B cell (primary cell): ENCODE measurements around the gene CAPN12. TPM values are rescaled to one million over a fixed set of nuclear protein-coding genes. Genes with fewer than 3 reads are reported as not detected.

Source experiments
- ATAC-seq: fragments of 200-7000 bp; cut with Tn5 transposase; one replicate; pipeline ENCODE4 v1.10.0; 2021; ENCODE audit warnings: low read depth, mild to moderate bottlenecking, moderate number of reproducible peaks, moderate library complexity
- CTCF ChIA-PET: fragments of 350-600 bp; sonication (Branson Sonifier 250); formaldehyde crosslinking; loops from one replicate; lab custom pipeline; 2021; ENCODE audit warnings: antibody characterized with exemption, inconsistent platforms; lab: Charles Lee
- POLR2A ChIA-PET: fragments of 350-600 bp; sonication (Branson Sonifier 250); formaldehyde crosslinking; loops from one replicate; lab custom pipeline; 2021; ENCODE audit warnings: antibody characterized with exemption; lab: Charles Lee
- DNase-seq: peaks from one replicate; pipeline ENCODE4 v3.0.0; 2013
- H2AFZ ChIP-seq: 2 replicates; pipeline ENCODE4 v1.6.1; 2012; ENCODE audit warnings: mild to moderate bottlenecking, low read depth, low read length; ENCODE audit not compliant: insufficient read depth, poor library complexity, severe bottlenecking
- H3K27ac ChIP-seq, 2 donors: 1 replicate in 1 of 2; 2 replicates in 1 of 2; pipeline ENCODE4 v1.5.1; 2012 to 2013; ENCODE audit warnings: low read length in 2 of 2, mild to moderate bottlenecking in 2 of 2, moderate library complexity in 1 of 2
- H3K27me3 ChIP-seq, 4 experiments: fragments of 200-600 bp in 1 of 4; sonication (generic) in 1 of 4; replicated peaks in 1 of 4; 1 replicate in 2 of 4; 2 replicates in 2 of 4; pipeline versions ENCODE4 v1.6.1 to v1.7.0; 2013 to 2016; ENCODE audit warnings: low read length in 3 of 4, mild to moderate bottlenecking in 2 of 4, mixed read lengths in 1 of 4, moderate library complexity in 1 of 4; ENCODE audit not compliant: insufficient read depth in 4 of 4, control insufficient read depth in 3 of 4; ENCODE audit errors: control extremely low read depth in 1 of 4
- H3K36me3 ChIP-seq, 2 experiments: replicated peaks in 1 of 2; 1 replicate in 1 of 2; 2 replicates in 1 of 2; pipeline versions ENCODE4 v1.6.1 to v1.7.1; 2013; ENCODE audit warnings: low read length in 1 of 2; ENCODE audit not compliant: insufficient read depth in 2 of 2, control insufficient read depth in 1 of 2; ENCODE audit errors: control extremely low read depth in 1 of 2, extremely low read depth in 1 of 2
- H3K4me1 ChIP-seq, 2 donors: fragments of 200-600 bp in 1 of 2; sonication (generic) in 1 of 2; 1 replicate in 1 of 2; 2 replicates in 1 of 2; pipeline versions ENCODE4 v1.5.1 to v1.6.1; 2013 to 2017; ENCODE audit warnings: low read length in 2 of 2; ENCODE audit not compliant: control insufficient read depth in 2 of 2, insufficient read depth in 2 of 2
- H3K4me2 ChIP-seq: replicated peaks from 2 replicates; pipeline ENCODE3; 2012; ENCODE audit warnings: mild to moderate bottlenecking, low read depth, low read length; ENCODE audit not compliant: poor library complexity, severe bottlenecking
- H3K4me3 ChIP-seq, 5 experiments: fragments of 200-600 bp in 1 of 5; sonication (generic) in 1 of 5; 1 replicate in 3 of 5; 2 replicates in 2 of 5; pipeline versions ENCODE4 v1.5.1 to v1.7.0; 2011 to 2016; ENCODE audit warnings: low read length in 4 of 5, mild to moderate bottlenecking in 4 of 5, low read depth in 2 of 5, control low read depth in 1 of 5, moderate library complexity in 1 of 5; ENCODE audit not compliant: insufficient read depth in 1 of 5; ENCODE audit errors: control extremely low read depth in 1 of 5, extremely low read depth in 1 of 5
- H3K79me2 ChIP-seq: fragments of 200-600 bp; sonication (generic); one replicate; pipeline ENCODE4 v1.6.0; 2016; ENCODE audit warnings: low read length; ENCODE audit not compliant: control insufficient read depth, insufficient read depth
- H3K9ac ChIP-seq: fragments of 200-600 bp; sonication (generic); 2 replicates; pipeline ENCODE4 v1.6.1; 2017; ENCODE audit warnings: mild to moderate bottlenecking, low read length, moderate library complexity
- H3K9me3 ChIP-seq, 3 donors: one replicate each; pipeline versions ENCODE4 v1.6.1 to v1.7.1; 2013; ENCODE audit warnings: low read length in 2 of 3; ENCODE audit not compliant: control insufficient read depth in 2 of 3, insufficient read depth in 1 of 3; ENCODE audit errors: control extremely low read depth in 1 of 3
- H4K20me1 ChIP-seq: 2 replicates; pipeline ENCODE4 v1.6.0; 2012; ENCODE audit warnings: mild to moderate bottlenecking, low read length; ENCODE audit not compliant: insufficient read depth, control insufficient read depth, poor library complexity, severe bottlenecking
- H3K27ac Mint-ChIP-seq: one replicate; pipeline ENCODE4 v1.8.0; 2021; ENCODE audit warnings: mixed read lengths
- H3K27me3 Mint-ChIP-seq: one replicate; pipeline ENCODE4 v1.8.0; 2021; ENCODE audit warnings: mixed read lengths
- H3K4me1 Mint-ChIP-seq: one replicate; pipeline ENCODE4 v1.8.0; 2021; ENCODE audit warnings: mixed read lengths
- H3K4me3 Mint-ChIP-seq: one replicate; pipeline ENCODE4 v1.8.0; 2021; ENCODE audit warnings: mixed read lengths
- H3K9me3 Mint-ChIP-seq: one replicate; pipeline ENCODE4 v1.8.0; 2022; ENCODE audit warnings: mixed read lengths; ENCODE audit not compliant: insufficient read depth
- EZH2 ChIP-seq: IDR thresholded peaks from 2 replicates; pipeline ENCODE4 v1.6.1; 2012; ENCODE audit warnings: borderline replicate concordance, low read depth, mild to moderate bottlenecking, moderate library complexity, low read length; ENCODE audit not compliant: insufficient read depth, poor library complexity, severe bottlenecking
- WGBS: methylation state at CpG from one replicate; pipeline ENCODE4 v1.1.5; 2013; ENCODE audit warnings: missing lambda C conversion rate; ENCODE audit not compliant: insufficient coverage; 5-methylcytosine and 5-hydroxymethylcytosine counted together
- intact Hi-C: fragments of 100-400 bp; cut with micrococcal nuclease; formaldehyde crosslinking; loops from one replicate; pipeline ENCODE4 v1.10.0; 2022
- polyA plus RNA-seq: library from polyadenylated mRNA; depleted of rRNA; stranded (reverse); fragments of >200 nt; gene quantifications from 2 replicates; pipeline ENCODE4 v1.2.3, GENCODE V29; 2012
- total RNA-seq, 2 donors: library from RNA; stranded (reverse); fragments of 120-200 nt in 1 of 2; gene quantifications; 1 replicate in 1 of 2; 2 replicates in 1 of 2; pipeline versions ENCODE4 v1.2.3 to v1.2.4, GENCODE V29; 2013 to 2022
- TF ChIP-seq, protein P1 (sequence below): fragments of 200-600 bp; IDR thresholded peaks from one replicate; pipeline ENCODE4 v1.8.0; 2022; ENCODE audit warnings: antibody characterized with exemption, mild to moderate bottlenecking

CAPN12 gene
- total and polyA plus RNA-seq, 2 donors (not counting 1 experiment from before 2014, with no cell fraction given), result 28.6 to 104 TPM

DNA sequence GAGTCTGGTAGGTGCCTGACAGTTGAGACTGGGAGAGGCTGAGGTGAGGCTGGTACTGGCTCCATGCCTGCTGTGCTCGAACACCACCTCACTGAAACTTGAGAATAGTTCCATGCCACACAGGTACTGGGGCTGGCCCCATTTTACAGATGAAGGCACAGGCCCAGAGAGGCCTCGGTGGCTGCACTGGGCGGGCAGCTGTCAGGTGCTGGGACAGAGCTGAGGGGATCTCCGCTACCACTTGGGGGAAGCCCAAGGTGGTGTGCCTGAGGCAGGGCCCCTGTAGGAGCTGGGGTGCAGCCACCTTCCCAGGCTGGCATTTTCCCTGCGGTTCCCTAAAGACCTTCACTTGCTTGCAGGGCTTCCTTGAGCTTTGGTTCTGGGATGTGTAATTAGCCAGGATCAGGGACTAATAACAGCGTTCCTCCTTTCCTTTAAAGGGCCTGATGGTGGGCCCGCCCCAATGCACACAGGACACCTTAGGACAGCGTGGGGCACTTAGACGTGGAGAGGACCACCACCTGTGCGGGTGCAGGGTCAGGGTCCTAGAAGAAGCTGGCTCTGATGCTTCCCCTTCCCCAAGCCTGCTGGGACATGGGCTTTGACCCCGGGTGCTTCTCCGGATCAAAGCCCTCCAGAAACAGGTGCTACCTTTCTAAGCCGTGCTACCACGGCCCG lies 23.6 kb downstream of the CAPN12 start:
- no peaks in the 10 kb centered on the region for H3K4me1 Mint-ChIP-seq
- intact Hi-C loops, result no loop called here
- no peaks in the 10 kb centered on the region for H4K20me1 ChIP-seq
- H3K27ac ChIP-seq, result no peak overlapping the region
- ChIA-PET POLR2A (no interaction called here), CTCF (no interaction called here)
- TF ChIP-seq, protein P1, sequence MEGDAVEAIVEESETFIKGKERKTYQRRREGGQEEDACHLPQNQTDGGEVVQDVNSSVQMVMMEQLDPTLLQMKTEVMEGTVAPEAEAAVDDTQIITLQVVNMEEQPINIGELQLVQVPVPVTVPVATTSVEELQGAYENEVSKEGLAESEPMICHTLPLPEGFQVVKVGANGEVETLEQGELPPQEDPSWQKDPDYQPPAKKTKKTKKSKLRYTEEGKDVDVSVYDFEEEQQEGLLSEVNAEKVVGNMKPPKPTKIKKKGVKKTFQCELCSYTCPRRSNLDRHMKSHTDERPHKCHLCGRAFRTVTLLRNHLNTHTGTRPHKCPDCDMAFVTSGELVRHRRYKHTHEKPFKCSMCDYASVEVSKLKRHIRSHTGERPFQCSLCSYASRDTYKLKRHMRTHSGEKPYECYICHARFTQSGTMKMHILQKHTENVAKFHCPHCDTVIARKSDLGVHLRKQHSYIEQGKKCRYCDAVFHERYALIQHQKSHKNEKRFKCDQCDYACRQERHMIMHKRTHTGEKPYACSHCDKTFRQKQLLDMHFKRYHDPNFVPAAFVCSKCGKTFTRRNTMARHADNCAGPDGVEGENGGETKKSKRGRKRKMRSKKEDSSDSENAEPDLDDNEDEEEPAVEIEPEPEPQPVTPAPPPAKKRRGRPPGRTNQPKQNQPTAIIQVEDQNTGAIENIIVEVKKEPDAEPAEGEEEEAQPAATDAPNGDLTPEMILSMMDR, result no peak
- no peak for TF ChIP-seq EZH2
- no peaks in the 10 kb centered on the region for H3K9me3 ChIP-seq
- DNase-seq (no peak), ATAC-seq (no peak)
- 82% methylated on average over 15 of the region's 15 CpGs for WGBS
- H3K27me3 Mint-ChIP-seq, result no peaks in the 10 kb centered on the region
- no peaks in the 10 kb centered on the region for H3K27me3 ChIP-seq
- H3K9ac ChIP-seq, result no peak overlapping the region
- no peak overlapping the region for H3K4me3 ChIP-seq
- H3K79me2 ChIP-seq, result no peaks in the 10 kb centered on the region
- peaks cover 0 to 82% of the 10 kb centered on the region in 2 experiments for H3K36me3 ChIP-seq
- H3K27ac Mint-ChIP-seq, result no peak overlapping the region
- H3K4me2 ChIP-seq, result no peak overlapping the region
- H3K9me3 Mint-ChIP-seq, result no peaks in the 10 kb centered on the region
- H3K4me3 Mint-ChIP-seq, result no peak overlapping the region
- H3K4me1 ChIP-seq, result no peaks in the 10 kb centered on the region
- no peak overlapping the region for H2AFZ ChIP-seq

GRCh38 chr19:38719761-38720558 lies 24.3 kb downstream of the CAPN12 start:
- H3K79me2 ChIP-seq, result no peaks in the 10 kb centered on the region
- no peaks in the 10 kb centered on the region for H3K27me3 Mint-ChIP-seq
- no peak overlapping the region for H2AFZ ChIP-seq
- no peak overlapping the region for H3K9ac ChIP-seq
- DNase-seq, result no peak
- intact Hi-C loops, result no loop called here
- H3K4me2 ChIP-seq, result no peak overlapping the region
- H4K20me1 ChIP-seq, result no peaks in the 10 kb centered on the region
- H3K27ac Mint-ChIP-seq, result no peak overlapping the region
- no peaks in the 10 kb centered on the region for H3K9me3 ChIP-seq
- H3K4me3 Mint-ChIP-seq, result no peak overlapping the region
- H3K36me3 ChIP-seq, result peaks cover 0 to 75% of the 10 kb centered on the region in 2 experiments
- ChIA-PET POLR2A (no interaction called here), CTCF (no interaction called here)
- H3K27ac ChIP-seq, result no peak overlapping the region
- no peak overlapping the region for H3K4me3 ChIP-seq
- WGBS, result 94% methylated on average over 20 of the region's 24 CpGs
- ATAC-seq, result no peak
- H3K4me1 ChIP-seq, result no peaks in the 10 kb centered on the region
- no peaks in the 10 kb centered on the region for H3K27me3 ChIP-seq
- no peak for TF ChIP-seq EZH2
- TF ChIP-seq, protein P1, result no peak
- H3K4me1 Mint-ChIP-seq, result no peaks in the 10 kb centered on the region
- no peaks in the 10 kb centered on the region for H3K9me3 Mint-ChIP-seq
